RWPE2 (cell line): ENCODE measurements around the gene JAZF1.

Experiments used
- ATAC-seq: fragments of 200-7000 bp; cut with Tn5 transposase; 3 replicates; pipeline ENCODE4 v1.9.1; 2021; ENCODE audit warnings: low read depth
- DNase-seq: peaks from one replicate; pipeline ENCODE4 v3.0.0-alpha.2; 2020; ENCODE audit warnings: low spot score
- H3K27ac ChIP-seq: fragments of 450-650 bp; 2 replicates; pipeline ENCODE4 v1.5.1; 2017; ENCODE audit warnings: mild to moderate bottlenecking; ENCODE audit not compliant: poor library complexity, severe bottlenecking
- H3K27me3 ChIP-seq: fragments of 250-450 bp; sonication (Bioruptor Pico); 2 replicates; pipeline ENCODE4 v1.5.1; 2021; ENCODE audit warnings: mild to moderate bottlenecking, moderate library complexity; ENCODE audit not compliant: insufficient read depth, poor library complexity, severe bottlenecking
- H3K36me3 ChIP-seq: fragments of 250-450 bp; sonication (Bioruptor Pico); 2 replicates; pipeline ENCODE4 v1.5.1; 2020; ENCODE audit warnings: low read depth, mild to moderate bottlenecking, moderate library complexity
- H3K4me1 ChIP-seq: fragments of 250-450 bp; sonication (Bioruptor Pico); 2 replicates; pipeline ENCODE4 v1.5.1; 2021; ENCODE audit warnings: mild to moderate bottlenecking, moderate library complexity; ENCODE audit not compliant: insufficient read depth, poor library complexity, severe bottlenecking
- H3K4me3 ChIP-seq: fragments of 250-450 bp; sonication (Bioruptor Pico); 2 replicates; pipeline ENCODE4 v1.5.1; 2021; ENCODE audit warnings: mild to moderate bottlenecking, moderate library complexity; ENCODE audit not compliant: severe bottlenecking
- H3K9me3 ChIP-seq: fragments of 250-450 bp; sonication (Bioruptor Pico); 2 replicates; pipeline ENCODE4 v1.5.1; 2021; ENCODE audit warnings: mild to moderate bottlenecking, moderate library complexity; ENCODE audit not compliant: severe bottlenecking
- TF ChIP-seq, protein P1 (sequence below): fragments of 450-650 bp; IDR thresholded peaks from one replicate; pipeline ENCODE4 v1.5.1; 2017; ENCODE audit warnings: mild to moderate bottlenecking, moderate library complexity; ENCODE audit not compliant: poor library complexity, severe bottlenecking

JAZF1 gene

DNA sequence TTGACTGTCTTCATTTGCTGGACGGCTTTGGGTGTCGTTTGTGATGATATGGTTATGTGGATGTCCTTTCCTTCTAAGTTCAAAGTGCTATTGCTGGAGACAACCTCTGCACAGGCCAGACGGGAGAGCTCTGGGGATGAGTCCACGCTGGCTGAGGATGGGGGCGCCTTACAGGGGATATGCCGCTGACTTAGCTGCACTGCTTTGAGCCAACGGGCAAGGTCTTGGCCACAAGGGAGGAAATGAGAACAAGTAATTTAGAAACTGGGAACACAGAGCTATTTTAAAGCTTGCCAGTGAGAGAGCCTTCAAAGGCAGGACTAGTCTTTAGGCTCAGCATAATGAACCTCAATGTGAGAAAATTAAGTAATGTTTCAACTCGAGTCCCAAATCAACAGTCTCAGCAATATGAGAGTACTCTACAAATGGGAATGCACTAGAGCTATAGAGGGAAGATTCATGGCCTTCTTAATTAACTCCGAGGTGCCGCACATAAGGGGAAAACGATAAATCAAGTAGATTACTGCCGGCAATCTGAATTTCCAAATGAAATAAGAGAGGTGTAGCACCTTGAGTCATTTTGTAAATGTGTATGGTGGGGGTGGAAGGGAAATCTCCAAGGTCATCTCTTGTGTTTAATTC, 209.3 kb downstream of the JAZF1 start:
- H3K4me3 ChIP-seq, result no peak overlapping the region
- H3K9me3 ChIP-seq, result no peaks in the 10 kb centered on the region
- ATAC-seq, result no peak
- DNase-seq, result no peak
- TF ChIP-seq, protein P1, sequence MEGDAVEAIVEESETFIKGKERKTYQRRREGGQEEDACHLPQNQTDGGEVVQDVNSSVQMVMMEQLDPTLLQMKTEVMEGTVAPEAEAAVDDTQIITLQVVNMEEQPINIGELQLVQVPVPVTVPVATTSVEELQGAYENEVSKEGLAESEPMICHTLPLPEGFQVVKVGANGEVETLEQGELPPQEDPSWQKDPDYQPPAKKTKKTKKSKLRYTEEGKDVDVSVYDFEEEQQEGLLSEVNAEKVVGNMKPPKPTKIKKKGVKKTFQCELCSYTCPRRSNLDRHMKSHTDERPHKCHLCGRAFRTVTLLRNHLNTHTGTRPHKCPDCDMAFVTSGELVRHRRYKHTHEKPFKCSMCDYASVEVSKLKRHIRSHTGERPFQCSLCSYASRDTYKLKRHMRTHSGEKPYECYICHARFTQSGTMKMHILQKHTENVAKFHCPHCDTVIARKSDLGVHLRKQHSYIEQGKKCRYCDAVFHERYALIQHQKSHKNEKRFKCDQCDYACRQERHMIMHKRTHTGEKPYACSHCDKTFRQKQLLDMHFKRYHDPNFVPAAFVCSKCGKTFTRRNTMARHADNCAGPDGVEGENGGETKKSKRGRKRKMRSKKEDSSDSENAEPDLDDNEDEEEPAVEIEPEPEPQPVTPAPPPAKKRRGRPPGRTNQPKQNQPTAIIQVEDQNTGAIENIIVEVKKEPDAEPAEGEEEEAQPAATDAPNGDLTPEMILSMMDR, result no peak
- H3K4me1 ChIP-seq, result no peaks in the 10 kb centered on the region
- no peak overlapping the region for H3K27ac ChIP-seq
- no peaks in the 10 kb centered on the region for H3K36me3 ChIP-seq
- H3K27me3 ChIP-seq, result no peaks in the 10 kb centered on the region

DNA sequence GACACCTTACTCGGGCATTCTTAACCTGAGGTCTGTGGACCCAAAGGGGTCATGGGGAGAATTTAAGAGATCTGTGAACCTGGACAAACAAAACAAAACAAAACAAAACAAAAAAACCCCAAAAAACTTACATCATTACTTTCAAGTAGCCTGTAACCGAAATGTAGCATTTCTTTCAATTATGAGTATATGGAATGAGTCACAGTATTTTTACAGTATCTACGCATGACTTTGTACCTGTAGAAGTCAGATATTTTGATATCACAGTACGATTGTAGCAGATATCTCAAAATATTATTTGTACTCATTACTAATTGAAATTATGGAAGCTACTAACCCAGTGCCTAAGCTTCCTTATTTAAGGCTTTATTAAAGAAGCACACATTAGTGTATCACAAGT, 210.2 kb downstream of the JAZF1 start:
- H3K9me3 ChIP-seq, result no peaks in the 10 kb centered on the region
- no peaks in the 10 kb centered on the region for H3K36me3 ChIP-seq
- ATAC-seq (no peak), DNase-seq (no peak)
- no peak overlapping the region for H3K27ac ChIP-seq
- TF ChIP-seq, protein P1, result no peak
- no peak overlapping the region for H3K4me3 ChIP-seq
- H3K27me3 ChIP-seq, result no peaks in the 10 kb centered on the region
- H3K4me1 ChIP-seq, result no peaks in the 10 kb centered on the region

DNA sequence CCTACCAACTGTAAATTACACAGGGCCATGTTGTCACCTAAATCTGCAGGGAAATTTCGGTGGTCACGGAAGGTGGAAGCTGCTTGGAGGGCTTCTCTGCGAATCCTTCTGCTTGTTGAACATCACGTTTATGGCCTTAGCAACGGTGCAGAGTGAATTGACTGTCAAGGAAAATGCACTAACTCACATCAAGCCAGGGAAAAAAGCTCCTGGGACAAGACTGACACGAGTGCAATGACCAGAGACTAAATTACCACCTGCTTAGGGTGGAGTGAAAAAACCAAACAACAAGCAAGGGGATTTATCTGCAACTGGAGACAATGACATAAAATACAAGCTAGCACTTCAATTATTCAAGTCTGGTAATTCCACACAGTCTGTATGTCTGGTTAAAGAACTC, 211.2 kb downstream of the JAZF1 start:
- TF ChIP-seq, protein P1, result no peak
- Histone ChIP-seq H3K9me3 (no peaks in the 10 kb centered on the region), H3K36me3 (no peaks in the 10 kb centered on the region), H3K27ac (no peak overlapping the region), H3K4me1 (no peaks in the 10 kb centered on the region), H3K4me3 (no peak overlapping the region), H3K27me3 (no peaks in the 10 kb centered on the region)
- DNase-seq (no peak), ATAC-seq (no peak)

DNA sequence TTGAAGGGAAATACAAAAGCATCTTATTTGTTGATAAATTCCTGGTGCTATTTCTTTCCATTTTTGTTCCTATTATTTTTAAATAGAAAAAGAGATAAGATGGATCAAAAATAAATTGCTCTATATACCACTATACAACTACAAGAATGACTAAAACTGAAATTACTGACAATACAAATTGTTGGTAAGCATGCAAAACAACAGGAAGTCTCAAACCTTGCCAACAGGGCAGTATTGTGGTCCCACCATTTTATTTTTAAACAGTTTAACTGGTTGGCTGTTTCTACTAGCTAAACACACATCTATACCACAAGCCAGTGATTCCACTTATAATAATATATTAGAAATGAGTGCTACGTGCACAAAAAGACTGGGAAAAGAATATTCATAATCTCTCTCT, 213.0 kb downstream of the JAZF1 start:
- no peak overlapping the region for H3K4me3 ChIP-seq
- no peak for ATAC-seq
- H3K4me1 ChIP-seq, result no peaks in the 10 kb centered on the region
- no peak overlapping the region for H3K27ac ChIP-seq
- H3K36me3 ChIP-seq, result no peaks in the 10 kb centered on the region
- H3K27me3 ChIP-seq, result no peaks in the 10 kb centered on the region
- TF ChIP-seq, protein P1, result no peak
- DNase-seq, result no peak
- H3K9me3 ChIP-seq, result no peaks in the 10 kb centered on the region

DNA sequence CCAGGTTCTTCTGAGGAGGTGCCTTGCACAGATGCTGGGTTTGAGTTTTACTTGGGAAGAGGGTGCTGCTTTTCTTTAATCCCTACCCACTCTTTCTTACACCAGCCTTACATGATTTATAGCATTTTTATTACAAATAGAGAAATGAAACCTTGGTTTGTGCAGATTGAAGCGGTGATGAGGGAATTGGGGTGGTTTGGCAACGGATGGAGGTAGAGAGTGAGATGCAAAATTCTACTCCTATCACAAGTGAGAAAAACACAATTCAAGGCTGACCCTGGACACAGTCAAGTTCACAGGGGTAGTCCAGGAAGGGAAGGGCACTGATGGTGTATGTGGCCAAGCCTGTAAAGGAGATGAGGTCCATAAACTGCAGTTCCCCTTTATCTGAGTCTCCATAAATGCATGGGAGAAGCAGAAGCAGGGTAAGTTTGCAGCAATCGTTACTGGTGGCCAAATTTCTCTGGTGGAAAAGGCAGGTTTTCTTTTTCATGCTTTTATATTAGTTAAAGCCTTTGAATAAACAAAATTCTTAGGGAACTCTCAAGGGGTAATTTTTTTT, 214.3 kb downstream of the JAZF1 start:
- H3K4me3 ChIP-seq, result no peak overlapping the region
- no peaks in the 10 kb centered on the region for H3K36me3 ChIP-seq
- ATAC-seq (no peak), DNase-seq (no peak)
- H3K9me3 ChIP-seq, result no peaks in the 10 kb centered on the region
- H3K27me3 ChIP-seq, result no peaks in the 10 kb centered on the region
- H3K27ac ChIP-seq, result no peak overlapping the region
- TF ChIP-seq, protein P1, result no peak
- H3K4me1 ChIP-seq, result no peaks in the 10 kb centered on the region
